Peyer's patch (tissue), 4 donors: ENCODE results near the gene KDM2A. TPM values are rescaled to one million over a fixed set of nuclear protein-coding genes. Genes with fewer than 3 reads are reported as not detected.
A peak's percentile ranks its signal among the peaks of the same experiment; 100 is the strongest.

ENCODE experiments used
- DNase-seq, 3 donors: peaks; one replicate each; pipeline ENCODE4 v3.0.0-alpha.2; 2017 to 2019
- H3K27ac ChIP-seq, 4 donors: fragments of 200-600 bp; sonication (generic); one replicate each; pipeline ENCODE4 v1.5.1; 2016 to 2019
- H3K27me3 ChIP-seq, 2 donors: fragments of 200-600 bp; sonication (generic); one replicate each; pipeline ENCODE4 v1.5.1; 2019
- H3K36me3 ChIP-seq, 3 donors: fragments of 200-600 bp; sonication (generic); one replicate each; pipeline ENCODE4 v1.5.1; 2016 to 2019
- H3K4me1 ChIP-seq, 4 donors: fragments of 200-600 bp; sonication (generic); one replicate each; pipeline ENCODE4 v1.5.1; 2016 to 2019
- H3K4me3 ChIP-seq, 4 donors: fragments of 200-600 bp; sonication (generic); 1 replicate in 3 of 4; 2 replicates in 1 of 4; pipeline ENCODE4 v1.5.1; 2016 to 2019; ENCODE audit warnings: mild to moderate bottlenecking in 1 of 4
- H3K9me3 ChIP-seq, 4 donors: fragments of 200-600 bp; sonication (generic); one replicate each; pipeline ENCODE4 v1.5.1; 2016 to 2019; ENCODE audit warnings: mild to moderate bottlenecking in 1 of 4
- CTCF ChIP-seq, 6 experiments: fragments of 450-650 bp in 4 of 6; fragments of 200-600 bp in 2 of 6; sonication (generic) in 1 of 6; IDR thresholded peaks; one replicate each; pipeline ENCODE4 v1.5.1; 2017 to 2019; ENCODE audit warnings: antibody characterized with exemption in 6 of 6, mild to moderate bottlenecking in 3 of 6, moderate library complexity in 1 of 6
- POLR2A ChIP-seq, 2 donors: fragments of 450-650 bp; IDR thresholded peaks; one replicate each; pipeline ENCODE4 v1.5.1; 2017; ENCODE audit warnings: antibody characterized with exemption in 2 of 2, mild to moderate bottlenecking in 2 of 2, moderate library complexity in 2 of 2
- total RNA-seq, 4 donors: library from RNA; depleted of rRNA; stranded (reverse); fragments of >200 nt; gene quantifications; one replicate each; pipeline ENCODE4 v1.1.0, GENCODE V29; 2016

Gene KDM2A
- total RNA-seq, 4 donors from 2014 or later, result 76.7 to 225 (median 105) TPM

- peak overlapping the region in 1 of 4 donors; percentile 91 for H3K4me3 ChIP-seq
- no peak for TF ChIP-seq CTCF (IDR thresholded peaks at IDR 0.05)
- no peak for TF ChIP-seq POLR2A (IDR thresholded peaks at IDR 0.05)
- peaks cover 0 to 33% (median 0%) of the 10 kb centered on the region in 3 donors for H3K36me3 ChIP-seq
- no peak for DNase-seq
- peak overlapping the region in 3 of 4 donors; percentile 31 to 95 (median 94) for H3K27ac ChIP-seq
- H3K27me3 ChIP-seq, result no peaks in the 10 kb centered on the region
- H3K4me1 ChIP-seq, result peaks cover 4 to 42% (median 33%) of the 10 kb centered on the region in 4 donors
- H3K9me3 ChIP-seq, result peaks cover 0 to 8% (median 3%) of the 10 kb centered on the region in 4 donors
Observed at GRCh38 chr11:67290801-67291200, 171.7 kb downstream of the KDM2A start.

- H3K4me3 ChIP-seq, result no peak overlapping the region
- H3K36me3 ChIP-seq, result peaks cover 0 to 30% (median 0%) of the 10 kb centered on the region in 3 donors
- no peak overlapping the region for H3K27ac ChIP-seq
- peaks cover 4 to 34% (median 25%) of the 10 kb centered on the region in 4 donors for H3K4me1 ChIP-seq
- peaks cover 0 to 9% (median 4%) of the 10 kb centered on the region in 4 donors for H3K9me3 ChIP-seq
- TF ChIP-seq CTCF (IDR thresholded peaks at IDR 0.05), result no peak
- TF ChIP-seq POLR2A (IDR thresholded peaks at IDR 0.05), result no peak
- no peak for DNase-seq
- no peaks in the 10 kb centered on the region for H3K27me3 ChIP-seq
Observed at GRCh38 chr11:67291481-67292381, 172.7 kb downstream of the KDM2A start.

- no peak overlapping the region for H3K27ac ChIP-seq
- DNase-seq, result no peak
- TF ChIP-seq CTCF (IDR thresholded peaks at IDR 0.05) (no peak), POLR2A (IDR thresholded peaks at IDR 0.05) (no peak)
- no peak overlapping the region for H3K4me3 ChIP-seq
- H3K36me3 ChIP-seq, result peaks cover 0 to 28% (median 0%) of the 10 kb centered on the region in 3 donors
- H3K4me1 ChIP-seq, result peaks cover 4 to 24% (median 16%) of the 10 kb centered on the region in 4 donors
- H3K27me3 ChIP-seq, result no peaks in the 10 kb centered on the region
- peaks cover 0 to 9% (median 4%) of the 10 kb centered on the region in 4 donors for H3K9me3 ChIP-seq
Observed at GRCh38 chr11:67292671-67293070, 173.6 kb downstream of the KDM2A start.

- DNase-seq, result no peak
- no peak for TF ChIP-seq POLR2A (IDR thresholded peaks at IDR 0.05)
- no peak for TF ChIP-seq CTCF (IDR thresholded peaks at IDR 0.05)
- Histone ChIP-seq H3K4me3 (no peak overlapping the region), H3K36me3 (peaks cover 0 to 30% (median 0%) of the 10 kb centered on the region in 3 donors), H3K9me3 (peaks cover 0 to 9% (median 4%) of the 10 kb centered on the region in 4 donors), H3K27me3 (no peaks in the 10 kb centered on the region), H3K27ac (no peak overlapping the region), H3K4me1 (peaks cover under 1 to 20% (median 12%) of the 10 kb centered on the region in 4 donors)
Observed at GRCh38 chr11:67293090-67293489, 174.0 kb downstream of the KDM2A start.

GRCh38 chr11:67295846-67296245, 176.8 kb downstream of the KDM2A start:
- DNase-seq, result no peak
- Histone ChIP-seq H3K36me3 (peaks cover 0 to 47% (median 0%) of the 10 kb centered on the region in 3 donors), H3K27ac (no peak overlapping the region), H3K9me3 (peaks cover 0 to 9% (median 4%) of the 10 kb centered on the region in 4 donors), H3K4me3 (no peak overlapping the region), H3K27me3 (no peaks in the 10 kb centered on the region), H3K4me1 (peaks cover 0 to 6% (median 2%) of the 10 kb centered on the region in 4 donors)
- TF ChIP-seq CTCF (IDR thresholded peaks at IDR 0.05), result no peak
- no peak for TF ChIP-seq POLR2A (IDR thresholded peaks at IDR 0.05)
